Right lobe of liver (tissue), 4 donors: ENCODE measurements around the gene BICDL2.

Experiments used
- POLR2A ChIP-seq: fragments of 450-650 bp; IDR thresholded peaks from one replicate; pipeline ENCODE4 v1.6.1; 2017; ENCODE audit warnings: antibody characterized with exemption, mild to moderate bottlenecking
- TF ChIP-seq, protein P1 (sequence below), 4 donors: fragments of 200-600 bp in 3 of 4; fragments of 450-650 bp in 1 of 4; IDR thresholded peaks; one replicate each; pipeline versions ENCODE4 v1.5.1 to v1.8.0; 2016 to 2022; ENCODE audit warnings: antibody characterized with exemption in 4 of 4, mild to moderate bottlenecking in 2 of 4
- donor health status: DM: no; HTN: no; CAD: no.
- donor health status: DM: no; HTN: no; CAD: no.
- donor health status: DM: no; HTN: yes; CAD: no.

DNA sequence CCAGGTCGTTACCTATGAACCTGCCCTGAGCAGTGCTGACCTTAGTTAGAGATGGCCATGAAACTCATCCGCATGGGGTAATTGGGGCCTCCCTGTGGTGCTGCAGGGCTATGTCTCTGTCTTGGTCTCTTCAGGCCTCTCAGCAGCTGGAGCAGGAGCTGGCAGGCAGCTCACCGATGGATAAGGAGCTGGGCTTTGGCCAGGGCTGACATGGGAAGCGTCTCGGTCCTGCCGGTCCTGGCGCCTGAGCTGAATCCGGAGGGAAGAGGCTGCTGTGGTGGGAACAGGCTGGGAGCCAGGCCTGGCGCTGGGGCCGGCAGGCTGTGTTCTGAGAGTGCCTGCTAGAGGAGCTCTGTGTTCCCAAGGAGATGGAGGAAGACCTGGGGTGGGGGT, 38.8 kb upstream of the BICDL2 start:
- TF ChIP-seq, protein P1, sequence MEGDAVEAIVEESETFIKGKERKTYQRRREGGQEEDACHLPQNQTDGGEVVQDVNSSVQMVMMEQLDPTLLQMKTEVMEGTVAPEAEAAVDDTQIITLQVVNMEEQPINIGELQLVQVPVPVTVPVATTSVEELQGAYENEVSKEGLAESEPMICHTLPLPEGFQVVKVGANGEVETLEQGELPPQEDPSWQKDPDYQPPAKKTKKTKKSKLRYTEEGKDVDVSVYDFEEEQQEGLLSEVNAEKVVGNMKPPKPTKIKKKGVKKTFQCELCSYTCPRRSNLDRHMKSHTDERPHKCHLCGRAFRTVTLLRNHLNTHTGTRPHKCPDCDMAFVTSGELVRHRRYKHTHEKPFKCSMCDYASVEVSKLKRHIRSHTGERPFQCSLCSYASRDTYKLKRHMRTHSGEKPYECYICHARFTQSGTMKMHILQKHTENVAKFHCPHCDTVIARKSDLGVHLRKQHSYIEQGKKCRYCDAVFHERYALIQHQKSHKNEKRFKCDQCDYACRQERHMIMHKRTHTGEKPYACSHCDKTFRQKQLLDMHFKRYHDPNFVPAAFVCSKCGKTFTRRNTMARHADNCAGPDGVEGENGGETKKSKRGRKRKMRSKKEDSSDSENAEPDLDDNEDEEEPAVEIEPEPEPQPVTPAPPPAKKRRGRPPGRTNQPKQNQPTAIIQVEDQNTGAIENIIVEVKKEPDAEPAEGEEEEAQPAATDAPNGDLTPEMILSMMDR (IDR thresholded peaks at IDR 0.05), result no peak
- TF ChIP-seq POLR2A, result no peak
